NCI-H82 treated with DMSO at 0.1 percent for 48 hours (cell line): ENCODE results near the gene PKNOX2.
A peak's percentile ranks its signal among the peaks of the same experiment; 100 is the strongest.

Experiments
- DNase-seq: peaks from one replicate; lab custom pipeline; 2025; ENCODE audit not compliant: unreplicated experiment; lab: John Stamatoyannopoulos, UW

PKNOX2 gene

DNA sequence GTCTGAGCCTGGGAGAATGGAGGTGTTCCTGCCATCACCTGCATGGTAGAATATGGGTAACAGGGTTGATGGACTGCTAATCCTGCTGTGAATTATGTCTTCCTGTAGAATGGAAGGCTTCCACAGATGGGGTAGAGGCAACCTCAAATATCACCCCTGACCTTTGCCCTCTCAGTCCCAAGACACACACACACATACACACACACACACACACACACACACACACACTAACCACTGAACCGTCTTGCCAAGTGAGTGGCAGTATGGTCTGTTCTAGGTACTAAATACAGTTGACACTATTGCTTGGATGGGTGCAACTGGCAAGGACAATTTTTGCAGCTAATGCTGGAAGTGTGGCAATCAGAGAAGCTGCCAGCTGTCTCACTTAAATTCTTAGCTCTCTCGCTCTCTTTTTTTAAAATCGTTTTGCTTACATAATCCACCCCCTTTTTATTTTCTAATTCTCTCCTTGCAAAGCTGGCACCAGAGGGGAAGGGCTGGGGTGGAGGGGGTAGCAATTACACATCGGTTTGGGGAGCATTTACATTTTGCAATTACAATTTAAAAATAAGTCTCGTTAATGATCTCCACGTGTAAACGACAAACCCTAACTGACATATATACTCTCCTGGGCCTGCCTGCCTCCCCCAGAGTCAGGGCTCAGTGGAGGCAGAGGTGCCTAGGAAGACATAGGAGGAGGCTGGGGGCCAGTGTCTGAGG, 169.0 kb downstream of the PKNOX2 start:
- no peak for DNase-seq

DNA sequence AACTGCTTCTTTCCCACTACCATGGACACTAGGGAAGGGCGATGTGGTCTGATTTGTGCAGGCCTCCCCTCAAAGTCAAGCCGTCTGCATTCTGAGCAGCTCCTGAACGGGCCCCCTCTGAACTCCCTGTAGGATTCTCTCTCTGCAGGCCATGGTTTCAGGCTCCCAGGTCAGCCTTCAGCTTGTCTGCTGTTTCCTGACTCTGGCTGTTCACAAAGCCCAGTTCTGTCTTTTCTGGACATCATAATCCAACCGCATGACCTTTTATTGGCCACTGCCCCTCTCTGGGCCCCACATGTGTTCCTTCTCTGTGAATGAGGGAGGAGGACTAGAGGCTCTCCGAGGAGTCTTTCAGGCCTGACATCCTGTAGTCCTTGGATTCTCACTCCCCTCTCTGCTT, 170.6 kb downstream of the PKNOX2 start:
- no peak for DNase-seq

DNA sequence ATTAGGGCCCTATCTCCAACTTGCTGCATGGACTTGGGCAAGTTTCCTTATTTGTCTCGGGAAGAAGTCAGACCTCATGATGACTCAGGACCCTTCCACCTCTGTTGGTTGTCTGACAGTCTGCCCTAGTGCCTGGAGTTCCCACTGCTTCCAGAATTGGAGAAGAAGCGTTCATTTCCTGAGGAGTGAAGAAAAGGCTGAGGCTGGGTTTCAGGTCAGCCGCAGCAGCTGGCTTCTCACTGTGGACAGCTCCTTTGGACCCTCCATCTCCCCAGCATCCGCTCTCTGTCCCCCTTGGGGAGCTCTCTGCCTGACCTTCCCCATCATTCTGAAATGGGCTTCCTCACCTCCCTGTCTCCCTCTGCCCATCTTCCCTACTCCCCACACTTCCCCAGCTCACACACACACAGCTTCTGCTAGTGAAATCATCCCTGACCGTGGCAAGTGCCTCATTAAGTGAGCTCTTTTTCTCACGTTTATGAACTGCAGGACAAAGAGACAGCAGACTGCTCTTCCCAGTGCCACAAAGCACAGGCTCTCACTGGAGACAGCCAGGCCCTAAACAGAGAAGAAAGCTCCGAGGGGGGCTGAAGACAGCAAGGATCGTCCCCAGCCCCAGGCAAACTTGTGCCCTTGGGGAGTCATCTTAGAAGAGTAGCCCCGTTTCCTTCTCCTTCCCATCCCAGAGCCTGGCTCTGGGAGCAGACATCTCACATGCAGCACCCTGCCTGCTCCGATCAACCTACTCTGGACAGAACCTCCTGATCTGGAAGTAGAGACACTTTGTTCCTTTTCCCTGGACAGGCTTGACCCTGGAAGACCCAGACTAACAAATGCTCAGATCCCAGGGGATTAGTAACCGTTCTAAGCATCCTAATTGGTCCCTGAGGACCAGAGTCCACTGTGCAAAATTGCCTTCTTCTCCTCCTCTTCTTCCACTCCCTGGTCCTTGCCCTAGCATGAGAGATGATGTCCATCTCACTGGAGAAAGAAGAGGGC, 173.6 kb downstream of the PKNOX2 start:
- peak; percentile 23 for DNase-seq

DNA sequence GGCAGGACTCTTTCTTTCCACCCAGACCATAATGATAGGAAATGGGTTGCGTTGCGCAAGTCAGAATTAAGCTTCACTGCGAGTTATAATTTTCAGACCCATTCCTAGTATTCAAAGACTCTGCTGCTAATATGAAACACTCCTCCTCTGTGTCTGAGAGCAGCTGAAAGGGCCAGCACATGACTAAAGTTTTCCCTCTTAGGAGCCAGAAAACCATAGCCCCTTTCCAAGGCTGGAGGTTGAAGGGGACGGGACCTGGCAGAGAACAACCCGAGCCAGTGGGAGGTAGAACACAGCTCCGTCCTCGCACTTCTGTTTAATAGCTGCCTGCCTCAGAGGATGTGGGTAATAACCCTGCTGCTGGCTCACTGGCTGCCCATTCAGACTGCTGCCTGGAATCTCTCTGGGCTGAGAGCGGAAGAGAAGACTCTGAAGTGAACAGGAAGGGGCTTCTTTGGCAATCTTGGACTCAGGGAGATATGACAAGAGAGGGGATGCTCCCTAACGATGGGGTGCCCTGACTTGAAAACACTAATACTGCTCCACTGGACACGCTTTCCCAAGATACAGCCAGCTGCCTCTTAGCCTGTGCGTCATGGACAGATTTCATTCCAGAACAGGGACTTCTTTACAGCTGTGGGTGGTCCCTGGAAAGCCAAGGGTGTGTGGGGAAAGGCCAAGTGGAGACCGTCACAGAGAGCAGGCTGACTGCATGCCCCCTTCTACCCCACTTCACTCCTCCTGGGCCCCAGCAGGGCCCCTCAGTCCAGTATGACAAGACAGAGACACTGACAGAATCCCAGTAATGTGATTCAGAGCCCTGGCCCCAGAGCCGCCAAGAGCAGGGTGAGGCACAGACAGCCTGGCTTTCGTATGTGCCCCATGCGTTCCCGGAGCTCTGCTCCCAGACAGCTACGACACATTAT, 174.6 kb downstream of the PKNOX2 start:
- DNase-seq: no peak

DNA sequence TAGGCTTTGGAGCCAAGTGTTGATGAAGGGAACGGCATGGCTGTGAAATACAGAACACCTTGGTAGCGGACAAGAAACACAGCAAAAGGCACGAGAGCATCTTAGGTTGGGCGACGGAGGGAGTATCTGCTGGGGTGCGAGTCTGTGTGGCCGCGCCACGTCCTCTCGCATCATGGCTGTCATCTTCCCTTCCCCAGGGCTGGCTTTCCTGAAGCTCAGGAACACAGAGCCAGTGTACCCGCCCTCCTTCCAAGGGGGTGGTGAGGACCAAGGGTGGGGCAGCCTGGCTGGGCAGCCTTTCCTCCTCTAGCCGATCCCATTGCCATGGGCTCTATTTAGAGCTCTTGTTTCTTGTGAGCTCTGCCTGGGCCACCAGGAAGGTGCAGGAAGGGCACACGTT, 177.1 kb downstream of the PKNOX2 start:
- no peak for DNase-seq

DNA sequence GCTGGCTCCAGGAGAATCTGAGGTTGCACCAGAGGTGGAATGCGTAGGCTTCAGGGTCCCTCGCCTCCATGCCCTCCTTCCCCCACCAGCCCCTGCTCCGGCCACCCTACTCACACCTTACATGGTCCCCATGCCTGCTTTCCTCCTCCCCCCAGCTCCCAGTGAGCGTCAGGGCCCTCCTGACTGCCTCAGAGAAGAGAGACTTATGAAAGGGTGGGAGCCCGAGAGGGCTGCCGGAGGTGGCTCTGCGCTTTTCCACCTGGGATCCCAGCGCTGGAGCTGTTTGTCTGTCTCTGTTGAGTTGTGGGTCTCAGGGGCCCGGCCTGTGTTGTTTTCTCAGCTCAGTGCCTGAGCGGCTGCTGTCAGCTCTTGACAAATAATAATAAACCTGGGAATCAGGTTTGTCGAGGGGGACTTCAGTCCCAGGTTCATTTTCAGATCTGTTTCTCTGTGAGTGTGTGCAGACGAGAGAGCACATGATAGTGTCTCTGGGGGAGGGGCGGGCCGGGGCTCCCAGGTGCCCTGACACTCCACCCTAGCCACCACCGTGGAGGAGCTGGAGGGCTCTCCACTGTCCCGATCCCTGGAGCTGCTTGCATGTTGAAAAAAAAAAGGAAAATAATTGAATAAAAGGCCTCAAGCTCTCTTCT, 177.9 kb downstream of the PKNOX2 start:
- DNase-seq: no peak

DNA sequence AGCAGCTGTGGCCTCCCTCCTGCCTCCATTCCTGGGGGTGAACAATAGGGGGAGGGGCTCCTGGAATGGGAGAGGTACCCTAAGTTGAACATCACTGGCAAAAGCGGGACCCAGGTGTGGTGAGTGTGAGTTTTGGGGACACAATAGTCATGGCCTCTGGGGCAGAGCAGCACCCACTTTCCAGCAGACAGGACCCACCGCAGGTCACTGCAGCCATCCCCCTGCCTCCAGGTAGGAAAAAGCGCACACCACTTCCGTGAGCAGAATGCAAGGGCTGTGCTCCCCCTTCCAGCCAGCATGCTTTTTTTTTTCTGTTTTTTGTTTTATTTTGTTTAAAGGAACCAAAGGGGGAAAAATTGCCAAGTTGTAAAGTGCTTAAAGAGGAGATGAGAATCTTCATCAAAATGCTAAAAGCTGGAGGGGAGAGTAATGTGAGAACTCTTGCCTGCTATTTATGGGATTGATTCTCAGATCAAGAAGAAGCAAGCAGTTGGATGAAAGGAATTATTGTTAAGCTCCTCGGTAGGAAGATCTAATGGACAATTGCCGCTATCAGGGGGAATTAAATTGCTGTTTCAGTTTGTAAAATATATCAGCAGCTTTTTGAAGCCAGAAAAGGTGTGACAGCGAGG, 178.7 kb downstream of the PKNOX2 start:
- DNase-seq: peak; percentile 8

DNA sequence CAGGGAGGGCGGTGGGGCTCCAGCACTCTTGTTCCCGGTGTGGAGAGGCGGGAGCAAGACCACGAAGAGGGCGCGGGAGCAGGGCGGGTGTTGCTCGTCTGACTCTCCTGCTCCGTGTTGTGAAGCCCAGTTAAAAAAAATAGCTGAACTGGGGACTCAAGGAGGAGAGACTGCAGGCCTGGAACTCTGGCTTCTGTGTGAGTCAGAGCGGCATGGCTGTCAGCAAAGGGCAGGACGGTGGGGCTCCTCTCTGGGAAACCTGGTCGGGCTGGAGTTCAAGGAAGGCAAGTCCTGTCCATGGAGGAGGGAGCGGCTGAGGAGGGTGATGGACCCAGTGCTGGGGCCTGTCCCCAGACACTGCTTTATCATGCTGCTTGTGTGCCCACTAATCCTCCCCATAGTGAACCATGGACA, 179.2 kb downstream of the PKNOX2 start:
- DNase-seq: no peak

DNA sequence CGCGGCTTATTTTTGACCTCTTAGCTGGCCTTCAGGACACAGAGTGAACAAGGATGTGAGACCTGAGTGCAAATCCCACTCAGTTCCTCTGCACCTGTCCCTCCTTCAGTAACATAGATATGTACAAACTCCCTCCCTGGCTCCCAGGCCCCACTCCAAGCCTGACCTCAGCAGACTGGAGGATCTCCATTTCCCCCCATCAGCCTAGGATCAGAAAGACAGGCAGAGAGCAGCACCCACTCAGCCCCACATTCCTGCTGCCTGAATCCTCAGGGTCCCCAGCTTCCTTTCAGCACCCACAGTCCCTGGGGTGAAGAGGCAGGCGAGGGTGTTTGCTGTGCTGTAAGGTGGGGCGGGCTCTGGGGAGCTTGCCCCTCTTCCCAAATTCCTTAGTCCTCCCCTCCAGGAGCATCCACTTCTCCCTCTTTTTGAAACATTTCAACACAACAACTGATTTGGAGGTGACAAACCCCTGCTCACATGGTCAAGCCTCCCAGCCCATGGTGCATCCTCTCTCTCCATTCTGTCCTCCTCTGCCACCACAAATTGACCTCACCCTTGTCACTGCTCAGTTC, 180.4 kb downstream of the PKNOX2 start:
- no peak for DNase-seq

DNA sequence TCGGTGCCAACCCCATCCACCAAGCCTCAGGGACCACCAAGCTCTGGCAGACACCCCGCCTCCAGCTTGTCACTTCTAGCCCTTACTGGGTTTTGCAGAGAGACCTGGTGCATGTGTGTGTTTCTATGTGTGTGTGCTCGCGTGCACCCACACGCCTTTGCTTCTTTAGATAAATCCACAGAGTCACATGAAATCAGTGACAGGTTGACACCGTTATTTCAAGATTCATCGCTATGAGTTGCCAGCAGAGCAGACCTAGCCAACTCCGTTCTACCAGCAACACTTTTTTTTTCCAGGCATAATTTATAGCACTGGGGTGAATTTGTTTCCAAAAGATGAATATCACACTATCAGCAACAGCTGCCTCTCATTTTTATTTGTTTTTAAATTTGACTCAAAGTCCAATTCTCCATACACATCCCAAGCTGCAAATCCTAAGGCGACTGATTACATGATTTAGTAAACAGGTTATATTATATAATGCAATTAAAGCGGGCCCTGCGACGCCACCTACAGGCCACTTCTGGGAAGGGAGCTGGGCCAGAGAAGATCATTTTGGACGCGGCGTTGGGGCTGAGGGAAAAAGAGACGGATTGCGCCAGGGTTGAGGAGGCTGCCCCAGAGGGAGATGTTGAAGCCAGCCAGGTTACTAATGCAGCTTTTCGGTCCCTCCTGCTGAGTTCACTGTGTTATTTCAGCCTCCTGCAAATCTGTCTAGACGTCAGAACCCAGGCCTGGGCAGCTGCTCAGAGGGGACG, 181.0 kb downstream of the PKNOX2 start:
- DNase-seq: peak; percentile 50

DNA sequence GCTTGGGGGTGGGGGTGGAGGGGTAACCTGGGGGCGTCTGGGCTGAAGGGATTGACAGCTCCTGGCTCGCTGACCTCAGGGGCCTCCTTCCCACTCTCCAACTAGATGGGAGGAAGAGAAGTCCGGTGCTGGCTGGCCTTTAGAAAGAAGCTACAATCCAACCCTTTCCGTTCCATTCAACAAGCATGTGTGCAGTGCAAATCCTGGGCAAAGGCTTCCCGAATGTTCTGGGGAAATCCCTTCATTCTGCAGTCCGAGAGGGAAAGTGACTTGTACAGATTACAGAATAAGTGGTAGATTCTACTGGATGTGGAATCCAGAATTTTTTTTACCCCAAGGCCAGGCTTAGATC, 181.6 kb downstream of the PKNOX2 start:
- DNase-seq: no peak

DNA sequence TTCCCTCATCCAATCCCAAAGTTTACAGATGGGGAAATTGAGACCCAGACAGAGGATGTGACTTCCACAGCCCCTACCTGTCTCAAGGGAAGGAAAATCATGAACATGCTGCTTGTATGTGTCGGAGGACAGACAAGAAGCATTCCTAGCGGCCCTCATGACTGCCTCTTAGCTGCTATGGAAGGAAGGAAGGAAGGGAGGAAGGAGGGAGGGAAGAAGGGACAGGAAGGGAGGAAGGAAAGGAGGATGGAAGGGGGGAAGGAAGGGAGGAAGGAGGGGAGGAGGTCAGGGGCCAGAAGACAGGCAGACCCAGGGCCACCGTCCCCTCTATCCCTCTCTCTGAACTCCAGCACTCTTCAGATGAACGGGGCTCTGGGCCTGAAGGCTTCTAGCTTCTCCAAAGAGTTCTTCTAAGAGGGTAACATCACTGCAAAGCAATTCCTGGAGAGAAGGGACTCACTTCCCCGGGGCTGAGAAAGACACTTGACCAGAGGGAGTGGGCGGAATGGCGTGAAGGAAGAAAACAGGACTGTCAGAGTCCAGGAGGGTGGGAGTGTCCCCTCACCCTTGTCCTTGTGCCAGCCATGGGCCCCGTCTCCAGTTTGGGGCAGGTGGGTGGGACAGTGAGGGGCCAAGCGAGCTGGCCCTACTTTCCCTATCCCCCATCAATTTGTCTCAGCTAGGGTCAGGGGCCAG, 182.2 kb downstream of the PKNOX2 start:
- no peak for DNase-seq

DNA sequence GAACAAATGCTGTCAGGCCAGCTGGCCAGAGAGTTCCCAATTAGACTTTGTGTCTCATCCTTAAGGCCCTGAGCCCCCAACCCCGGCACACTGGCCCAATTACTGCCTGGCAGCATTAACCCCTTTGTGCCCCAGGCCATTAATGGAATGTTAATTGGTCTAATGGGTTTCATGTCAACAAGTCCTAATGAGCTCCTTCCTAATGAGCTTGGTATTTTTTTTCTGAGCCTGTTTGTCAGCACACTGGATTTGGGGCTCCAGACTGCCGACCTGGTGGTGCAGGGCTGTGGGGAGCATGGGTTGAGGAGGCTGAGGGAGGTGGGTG, 182.7 kb downstream of the PKNOX2 start:
- peak; percentile 33 for DNase-seq

DNA sequence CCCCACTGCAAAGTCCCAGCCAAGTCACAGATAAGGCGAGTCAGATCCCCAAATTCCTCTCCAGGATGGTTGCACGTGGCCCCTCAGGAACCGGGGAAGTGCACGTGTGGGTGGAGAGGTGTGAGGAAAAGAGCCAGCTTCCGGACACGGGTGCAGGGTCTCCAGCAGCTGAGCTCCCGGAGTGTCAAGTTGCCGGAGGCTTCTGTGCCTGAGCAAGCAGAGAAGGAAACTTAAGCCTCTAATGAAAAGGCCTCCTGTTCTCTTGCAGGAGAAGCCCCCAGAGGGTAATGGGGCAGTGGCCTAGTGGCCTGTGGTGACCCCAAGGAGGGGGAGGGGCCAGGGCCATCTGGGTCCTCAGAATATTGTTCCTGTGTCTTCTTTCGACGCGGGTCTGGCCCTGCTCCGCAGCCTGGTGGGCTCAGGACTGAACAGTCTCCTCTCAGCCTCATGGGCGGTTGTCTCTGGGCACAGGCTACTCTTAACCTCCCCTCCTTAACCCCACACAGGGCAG, 183.6 kb downstream of the PKNOX2 start:
- peak; percentile 53 for DNase-seq

DNA sequence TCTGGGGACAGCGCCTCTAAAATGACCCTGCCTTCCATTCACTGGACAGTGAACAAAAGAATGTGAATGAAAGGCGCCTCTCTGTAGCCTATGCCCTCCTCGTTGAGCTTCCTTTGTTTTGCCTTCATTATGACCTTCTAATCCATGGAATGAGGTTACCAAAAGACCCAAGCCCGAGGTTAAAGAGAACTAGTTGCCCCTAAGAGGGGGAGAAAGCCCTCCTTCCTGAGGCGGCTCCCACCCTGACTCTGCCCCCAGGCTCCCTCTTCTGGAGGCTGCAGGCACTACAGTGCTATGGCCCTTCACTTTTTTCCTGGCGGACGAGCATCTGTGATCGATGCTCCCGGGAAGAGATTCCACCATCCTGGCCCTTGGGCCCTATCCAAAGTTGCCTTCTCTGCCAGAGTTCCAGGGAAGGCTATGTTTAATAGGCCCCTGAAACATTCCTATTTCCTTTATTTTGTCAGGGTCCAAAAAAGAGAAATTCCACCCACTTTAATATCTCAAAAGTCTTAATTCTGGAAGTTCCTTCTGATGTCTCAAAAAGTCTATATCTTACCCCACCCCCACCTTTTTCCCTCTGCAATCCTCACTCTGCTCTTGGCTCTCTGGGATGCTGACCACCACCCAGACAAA, 184.2 kb downstream of the PKNOX2 start:
- DNase-seq: peak; percentile 24

DNA sequence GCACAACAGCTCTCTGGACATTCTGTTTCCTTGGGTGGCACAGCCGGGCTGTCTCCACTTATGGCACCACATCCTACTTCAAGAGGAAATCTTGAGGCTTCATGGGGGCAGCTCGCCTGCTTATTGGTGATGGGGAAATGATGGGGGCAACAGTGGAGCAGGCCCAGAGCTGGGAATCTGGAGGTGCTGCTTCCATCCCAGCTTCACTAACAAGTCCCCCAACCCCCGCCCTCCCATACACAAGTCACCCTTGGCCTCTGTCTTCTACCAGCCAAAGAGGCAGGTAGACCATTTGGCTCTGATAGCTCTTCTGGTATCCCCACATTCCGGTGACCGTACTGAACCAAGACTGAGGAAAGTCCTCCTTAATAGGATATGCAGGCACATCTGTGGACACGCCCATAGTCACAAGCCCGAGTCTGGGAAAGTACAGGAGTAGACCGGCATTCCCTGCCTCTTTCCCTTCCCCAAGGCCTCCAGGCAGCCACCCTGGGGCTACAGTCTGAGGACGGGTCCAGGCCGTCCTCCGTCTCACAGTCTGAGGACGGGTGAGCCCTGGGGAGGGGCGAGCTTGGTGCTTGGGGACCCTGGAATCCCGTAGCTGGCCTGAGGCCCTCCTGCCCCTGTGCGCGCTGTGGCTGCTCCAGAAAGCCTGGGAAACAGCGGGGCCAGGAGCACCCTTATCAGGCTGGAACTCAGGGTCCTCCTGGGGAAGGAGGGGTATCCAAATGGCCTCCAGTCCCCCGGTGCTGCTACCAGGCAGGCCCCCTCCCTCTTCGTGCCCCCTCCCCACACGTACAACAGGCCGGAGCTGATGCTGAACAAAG, 185.9 kb downstream of the PKNOX2 start:
- no peak for DNase-seq
